GM10266 (cell line): ENCODE data around the gene ABCC8.

ENCODE experiments used
- DNase-seq: peaks from one replicate; pipeline ENCODE4 v3.0.0; 2012; ENCODE audit errors: extremely low spot score
- TF ChIP-seq, protein P1 (sequence below): IDR thresholded peaks from 2 replicates; pipeline ENCODE4 v1.5.1; 2012; ENCODE audit warnings: mild to moderate bottlenecking, low read depth; ENCODE audit not compliant: control insufficient read depth, insufficient read depth; ENCODE audit errors: missing control alignments

The ABCC8 gene

DNA sequence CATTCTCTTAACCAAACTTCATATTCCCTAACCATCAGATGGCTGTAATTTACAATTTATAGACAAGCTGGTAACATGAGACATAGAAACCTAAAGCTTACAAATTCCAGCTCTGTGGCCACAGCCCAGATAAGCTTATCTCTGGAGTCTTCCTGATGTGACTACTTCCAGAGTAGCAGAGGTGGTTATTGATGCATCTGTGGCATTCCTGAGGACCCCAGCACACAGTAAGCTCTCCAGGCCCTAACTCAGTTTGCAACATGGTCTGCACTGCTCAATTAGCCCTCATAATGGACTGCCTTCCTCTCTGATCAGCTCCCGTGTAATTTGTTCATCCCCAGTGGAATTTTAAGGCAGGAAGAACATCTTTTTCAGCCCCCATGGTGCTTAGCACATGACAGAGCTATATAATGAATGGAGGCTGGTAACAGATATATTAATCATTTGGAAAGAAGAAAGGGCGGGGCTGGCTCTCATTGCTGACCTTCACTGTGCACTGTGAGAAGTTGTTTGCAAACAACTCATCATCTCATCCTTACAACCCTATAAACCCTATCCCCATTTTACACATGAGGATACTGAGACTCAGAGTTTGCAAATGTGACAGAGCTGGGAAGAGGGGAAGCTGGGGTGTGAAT is 58.1 kb downstream of the ABCC8 start:
- TF ChIP-seq, protein P1, sequence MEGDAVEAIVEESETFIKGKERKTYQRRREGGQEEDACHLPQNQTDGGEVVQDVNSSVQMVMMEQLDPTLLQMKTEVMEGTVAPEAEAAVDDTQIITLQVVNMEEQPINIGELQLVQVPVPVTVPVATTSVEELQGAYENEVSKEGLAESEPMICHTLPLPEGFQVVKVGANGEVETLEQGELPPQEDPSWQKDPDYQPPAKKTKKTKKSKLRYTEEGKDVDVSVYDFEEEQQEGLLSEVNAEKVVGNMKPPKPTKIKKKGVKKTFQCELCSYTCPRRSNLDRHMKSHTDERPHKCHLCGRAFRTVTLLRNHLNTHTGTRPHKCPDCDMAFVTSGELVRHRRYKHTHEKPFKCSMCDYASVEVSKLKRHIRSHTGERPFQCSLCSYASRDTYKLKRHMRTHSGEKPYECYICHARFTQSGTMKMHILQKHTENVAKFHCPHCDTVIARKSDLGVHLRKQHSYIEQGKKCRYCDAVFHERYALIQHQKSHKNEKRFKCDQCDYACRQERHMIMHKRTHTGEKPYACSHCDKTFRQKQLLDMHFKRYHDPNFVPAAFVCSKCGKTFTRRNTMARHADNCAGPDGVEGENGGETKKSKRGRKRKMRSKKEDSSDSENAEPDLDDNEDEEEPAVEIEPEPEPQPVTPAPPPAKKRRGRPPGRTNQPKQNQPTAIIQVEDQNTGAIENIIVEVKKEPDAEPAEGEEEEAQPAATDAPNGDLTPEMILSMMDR = no peak
- no peak for DNase-seq

DNA sequence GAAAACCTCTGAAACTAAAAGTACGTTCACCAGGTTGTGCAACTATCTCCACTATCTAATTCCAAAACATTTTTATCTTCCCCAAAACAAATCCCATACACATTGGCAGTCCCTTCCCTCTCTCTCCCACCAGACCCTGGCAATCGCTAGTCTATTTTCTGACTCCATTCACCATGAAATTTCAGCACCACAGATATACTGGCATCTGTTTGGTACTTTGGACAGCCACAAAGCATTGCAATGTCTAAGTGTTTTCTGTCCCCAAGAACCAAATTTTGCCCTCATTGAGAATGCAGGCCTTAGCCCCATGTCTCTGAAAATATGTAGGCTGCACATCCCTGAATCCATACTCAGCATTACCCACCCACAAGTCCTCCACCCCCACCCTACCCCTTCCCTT is 60.2 kb downstream of the ABCC8 start:
- no peak for DNase-seq
- TF ChIP-seq, protein P1 = no peak

DNA sequence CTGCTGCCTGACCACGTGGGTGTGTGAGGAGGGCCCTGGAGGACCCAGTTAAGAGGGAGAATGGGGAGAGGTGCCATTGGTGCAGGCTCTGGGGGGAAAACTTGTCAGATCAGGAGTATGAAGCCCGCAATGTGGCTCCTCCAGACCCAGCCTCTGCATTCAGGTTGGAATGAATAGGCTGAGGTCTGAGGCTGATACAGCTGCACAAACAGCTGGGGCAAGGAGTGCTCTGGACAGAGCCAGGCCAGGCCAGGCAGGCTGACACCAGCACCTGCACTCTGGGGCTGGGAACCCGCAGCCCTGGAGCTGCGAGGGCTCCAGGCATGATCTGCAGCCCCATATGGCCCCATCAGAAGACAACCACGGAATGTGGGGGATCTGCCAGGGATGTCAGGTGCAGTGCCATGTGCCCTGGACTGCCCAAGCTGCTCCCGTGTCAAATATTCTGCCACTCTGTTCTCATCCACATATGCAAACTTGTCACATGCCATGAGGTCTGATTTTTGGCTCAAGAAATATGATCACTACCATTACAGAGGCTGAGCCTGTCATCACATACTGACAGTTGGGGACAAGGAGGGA is 61.0 kb downstream of the ABCC8 start:
- no peak for DNase-seq
- TF ChIP-seq, protein P1 = no peak

DNA sequence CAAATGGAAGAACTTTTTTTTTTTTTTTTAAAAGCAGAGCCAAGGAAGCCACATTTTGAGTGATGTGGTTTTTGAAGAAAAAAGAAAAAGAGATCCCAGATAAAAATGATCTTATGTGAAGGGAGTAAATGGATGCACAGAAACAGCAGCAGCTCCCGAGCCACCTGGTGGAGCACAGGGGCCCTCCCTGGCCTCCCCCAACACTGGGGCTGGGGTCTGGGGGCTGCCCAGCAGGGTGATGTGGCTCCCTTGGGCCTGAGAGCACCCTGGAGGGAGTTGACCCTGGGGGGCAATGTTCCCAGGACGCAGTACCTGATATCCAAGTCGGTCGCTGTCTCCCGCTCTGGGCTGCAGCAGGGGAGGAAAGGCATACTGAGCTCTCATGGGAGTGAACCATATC is 61.7 kb downstream of the ABCC8 start:
- no peak for DNase-seq
- TF ChIP-seq, protein P1 = no peak

DNA sequence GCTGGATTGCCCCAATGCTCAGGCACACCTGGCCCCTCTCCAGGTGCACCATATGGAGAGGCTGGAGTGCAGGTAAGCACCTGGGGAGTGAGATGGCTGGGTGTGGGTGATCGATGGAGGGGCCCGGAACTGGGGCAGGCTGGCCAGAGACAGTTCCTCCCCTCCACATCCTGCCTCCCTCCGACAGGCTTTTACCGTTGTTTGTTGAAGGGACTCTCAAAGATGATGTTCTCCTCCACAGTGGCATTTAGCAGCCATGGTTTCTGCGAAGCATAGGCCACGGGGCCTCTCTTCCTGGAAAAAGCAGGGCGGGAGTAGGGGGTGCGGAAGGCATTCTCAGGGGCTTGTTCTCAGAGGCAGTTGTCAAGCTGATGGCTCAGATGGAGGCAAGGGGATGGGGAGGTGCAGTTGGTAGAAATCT is 62.3 kb downstream of the ABCC8 start:
- TF ChIP-seq, protein P1 = no peak
- DNase-seq = no peak

DNA sequence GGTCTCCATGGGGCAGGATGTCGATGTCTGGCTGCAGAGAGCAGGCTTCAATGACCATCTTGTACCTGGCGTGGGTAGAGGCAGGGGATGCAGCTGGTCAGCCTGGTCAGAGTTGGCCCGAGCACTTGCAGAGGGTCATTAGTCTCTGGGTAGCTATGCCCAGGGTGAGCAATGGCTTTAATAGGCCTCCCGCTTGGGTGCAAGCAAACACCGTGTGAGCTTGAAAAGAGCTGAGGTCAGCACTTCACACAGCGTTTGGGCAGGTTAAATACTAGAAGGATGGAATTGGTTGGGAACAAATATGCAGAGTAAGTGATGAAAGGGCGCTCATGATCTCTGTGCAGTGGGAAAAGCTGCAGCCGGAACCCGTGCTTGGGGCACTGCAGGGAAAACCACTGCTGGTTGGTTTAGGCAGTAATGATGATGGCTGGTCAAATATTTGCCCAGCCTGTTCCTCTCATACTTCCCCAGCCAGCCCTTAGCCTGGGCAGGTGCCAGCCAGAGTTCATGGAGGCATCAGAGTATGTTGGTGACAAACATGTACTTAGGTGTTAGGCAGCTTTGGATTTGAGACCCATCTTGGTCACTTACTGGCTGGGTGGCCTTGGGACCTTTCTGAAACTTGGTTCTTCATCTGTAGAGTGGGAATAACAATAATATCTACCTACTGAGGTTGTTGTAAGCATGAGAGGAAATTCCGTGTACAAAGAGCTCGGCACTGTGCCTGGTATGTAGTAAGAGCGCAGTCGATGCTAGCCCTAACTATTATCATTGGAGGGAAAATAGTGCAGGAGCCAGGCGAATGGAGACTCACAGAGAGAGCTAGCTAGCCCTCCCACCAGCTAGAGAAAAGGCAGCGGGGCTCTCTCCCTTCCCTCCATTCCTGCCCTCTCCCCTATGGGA is 63.0 kb downstream of the ABCC8 start:
- TF ChIP-seq, protein P1 = no peak
- no peak for DNase-seq
